ENCODE results near the gene GCNT1.
A peak's percentile ranks its signal among the peaks of the same experiment; 100 is the strongest.

GCNT1 gene

GRCh38 chr9:76441551-76442322 is 17.2 kb upstream of the GCNT1 start:
- TF ChIP-seq CTCF (IDR thresholded peaks at IDR 0.05; ENCODE audit: control extremely low read depth, extremely low read depth, low read depth, missing control alignments): no peak
- ChIA-PET CTCF (interaction anchor here (0.6 to 3.4 kb wide), 12 partner anchors 11 to 263 kb away, joined by 3 to 14 read pairs (median 4); partner anchors contain the start of genes GCNT1 and RFK), POLR2A (no interaction called here)
- DNase-seq (ENCODE audit: extremely low spot score): peak; percentile 32

- TF ChIP-seq CTCF (IDR thresholded peaks at IDR 0.05; ENCODE audit: control extremely low read depth, extremely low read depth, low read depth, missing control alignments): no peak
- ChIA-PET CTCF (interaction anchor here (0.8 to 7.3 kb wide), 7 partner anchors 10 to 367 kb away, joined by 3 to 74 read pairs (median 7); partner anchors contain the start of gene GCNT1), POLR2A (no interaction called here)
- DNase-seq (ENCODE audit: extremely low spot score): no peak
These were observed 15.1 kb upstream of the GCNT1 start for GRCh38 chr9:76443887-76444286.

- TF ChIP-seq CTCF (IDR thresholded peaks at IDR 0.05; ENCODE audit: control extremely low read depth, extremely low read depth, low read depth, missing control alignments): no peak
These were observed 14.6 kb upstream of the GCNT1 start for GRCh38 chr9:76444322-76444929.

GRCh38 chr9:76445976-76446375 is 13.0 kb upstream of the GCNT1 start:
- POLR2A ChIA-PET: no interaction called here
- CTCF ChIA-PET: interaction anchor here (1.1 to 7.3 kb wide), 9 partner anchors 11 to 267 kb away, joined by 3 to 74 read pairs (median 5); partner anchors contain the start of gene GCNT1
- no peak for DNase-seq (ENCODE audit: extremely low spot score)
- TF ChIP-seq CTCF (IDR thresholded peaks at IDR 0.05; ENCODE audit: control extremely low read depth, extremely low read depth, low read depth, missing control alignments): no peak

More at GRCh38 chr9:76444322-76444929, 14.6 kb upstream of the GCNT1 start:
- no peak for DNase-seq (ENCODE audit: extremely low spot score)
- ChIA-PET CTCF (interaction anchor here (0.8 to 7.3 kb wide), 8 partner anchors 10 to 366 kb away, joined by 3 to 74 read pairs (median 6); partner anchors contain the start of gene GCNT1), POLR2A (no interaction called here)

- TF ChIP-seq CTCF (IDR thresholded peaks at IDR 0.05; ENCODE audit: control extremely low read depth, extremely low read depth, low read depth, missing control alignments): no peak
- ChIA-PET POLR2A (no interaction called here), CTCF (interaction anchor here (0.6 to 7.3 kb wide), 10 partner anchors 9 to 701 kb away, joined by 3 to 74 read pairs (median 5); partner anchors contain the start of gene GCNT1)
- DNase-seq (ENCODE audit: extremely low spot score): no peak
These were observed 10.5 kb upstream of the GCNT1 start for GRCh38 chr9:76448501-76448900.

GRCh38 chr9:76451234-76451633 is 7.7 kb upstream of the GCNT1 start:
- no peak for TF ChIP-seq CTCF (IDR thresholded peaks at IDR 0.05; ENCODE audit: control extremely low read depth, extremely low read depth, low read depth, missing control alignments)
- ChIA-PET CTCF (interaction anchor here (0.8 to 2.0 kb wide), 2 partner anchors 10 to 180 kb away, joined by 3 to 6 read pairs; no protein-coding TSS in a partner anchor), POLR2A (no interaction called here)
- no peak for DNase-seq (ENCODE audit: extremely low spot score)
